Measurements from ENCODE around the gene BCKDHA.

The BCKDHA gene
- long read RNA-seq, donor 1, transcript BCKDHA-201 (9 exons, 2,103 nt), result major isoform, 39 of 52 reads
- long read RNA-seq, donor 1, partial matches to known transcripts, result 13 of 52 reads
- long read RNA-seq, donor 1, other reads (novel, unspliced or antisense), result 0 of 52 reads
- long read RNA-seq, donor 2, transcript BCKDHA-201 (9 exons, 2,103 nt), result major isoform, 16 of 31 reads
- long read RNA-seq, donor 2, partial matches to known transcripts, result 15 of 31 reads
- long read RNA-seq, donor 2, other reads (novel, unspliced or antisense), result 0 of 31 reads
- long read RNA-seq, donor 3, transcript BCKDHA-201 (9 exons, 2,103 nt), result major isoform, 10 of 10 reads
- long read RNA-seq, donor 3, partial matches to known transcripts, result 0 of 10 reads
- long read RNA-seq, donor 3, other reads (novel, unspliced or antisense), result 0 of 10 reads
- long read RNA-seq, donor 4, transcript BCKDHA-201 (9 exons, 2,103 nt), result major isoform, 15 of 23 reads
- long read RNA-seq, donor 4, partial matches to known transcripts, result 8 of 23 reads
- long read RNA-seq, donor 4, other reads (novel, unspliced or antisense), result 0 of 23 reads
- long read RNA-seq, donor 5, transcript BCKDHA-201 (9 exons, 2,103 nt), result major isoform, 26 of 26 reads
- long read RNA-seq, donor 5, partial matches to known transcripts, result 0 of 26 reads
- long read RNA-seq, donor 5, other reads (novel, unspliced or antisense), result 0 of 26 reads
- long read RNA-seq, donor 6, transcript BCKDHA-201 (9 exons, 2,103 nt), result major isoform, 16 of 28 reads
- long read RNA-seq, donor 6, partial matches to known transcripts, result 12 of 28 reads
- long read RNA-seq, donor 6, other reads (novel, unspliced or antisense), result 0 of 28 reads
- long read RNA-seq, donor 7, result 0 reads
- long read RNA-seq, donor 8, transcript BCKDHA-201 (9 exons, 2,103 nt), result major isoform, 24 of 36 reads
- long read RNA-seq, donor 8, partial matches to known transcripts, result 12 of 36 reads
- long read RNA-seq, donor 8, other reads (novel, unspliced or antisense), result 0 of 36 reads

GRCh38 chr19:41397086-41398049 is at the start of gene BCKDHA, which contains the start of gene EXOSC5:
TSS of gene BCKDHA (plus strand) at chr19:41397818. CDS start at chr19:41397828, 10 bp downstream.
TSS of gene EXOSC5 (minus strand) at chr19:41397359. CDS start at chr19:41397328, 31 bp downstream.
- DNase-seq, result peak; percentile 100

- no peak for DNase-seq
Measured at GRCh38 chr19:41350735-41351338, 46.8 kb upstream of the BCKDHA start.

GRCh38 chr19:41351339-41352245 is 46.0 kb upstream of the BCKDHA start:
- DNase-seq, result peak; percentile 62

DNA sequence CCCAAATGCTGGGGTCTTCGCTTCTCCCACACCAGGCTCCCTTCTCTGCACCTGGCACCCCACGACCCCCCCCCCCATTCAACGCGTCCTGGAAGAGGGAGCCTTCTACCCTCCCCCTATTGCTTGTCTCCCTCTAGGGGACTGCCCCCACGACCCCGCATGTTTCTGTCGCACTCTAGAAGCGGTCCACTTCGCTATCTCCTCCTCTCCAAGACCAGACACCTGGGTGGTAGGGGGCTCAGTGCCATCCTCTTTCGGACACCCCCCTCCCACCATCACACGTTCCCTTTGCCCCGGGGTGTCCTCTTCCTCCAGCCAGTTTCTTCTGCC is 45.4 kb upstream of the BCKDHA start:
- DNase-seq, result no peak

- peak; percentile 76 for DNase-seq
Measured at GRCh38 chr19:41352609-41353465, 44.8 kb upstream of the BCKDHA start.

GRCh38 chr19:41353466-41354342 is 43.9 kb upstream of the BCKDHA start, which contains the start of gene TGFB1:
TSS of gene TGFB1 (minus strand) at chr19:41353922. CDS start at chr19:41353044, 878 bp downstream.
- peak; percentile 85 for DNase-seq

DNA sequence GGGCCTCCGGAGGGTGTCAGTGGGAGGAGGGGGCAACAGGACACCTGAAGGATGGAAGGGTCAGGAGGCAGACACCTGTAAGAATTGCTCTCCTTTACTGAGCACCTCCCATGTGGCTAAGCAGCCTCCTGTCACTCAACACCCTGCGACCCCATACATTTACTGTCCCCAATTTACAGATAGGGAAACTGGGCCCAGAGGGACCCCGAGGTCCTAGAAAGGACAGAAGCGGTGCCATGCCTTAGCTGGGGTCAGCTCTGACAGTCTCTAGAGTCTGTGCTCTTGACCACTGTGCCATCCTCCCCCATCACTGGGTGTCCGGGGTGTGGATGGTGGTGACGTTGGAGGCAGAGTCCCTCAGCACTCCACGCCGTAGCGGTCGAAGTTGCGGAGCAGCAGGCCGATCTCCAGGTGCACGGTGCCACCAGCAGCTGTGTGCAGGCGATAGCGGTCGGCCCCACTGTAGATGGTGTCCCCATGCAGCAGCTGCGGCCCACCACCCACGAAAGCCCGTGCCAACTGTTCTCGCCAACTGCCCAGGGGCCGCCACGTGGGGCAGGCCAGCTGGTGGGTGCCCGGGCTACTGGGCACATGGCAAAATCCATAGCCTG is 43.2 kb upstream of the BCKDHA start:
- DNase-seq, result no peak

DNA sequence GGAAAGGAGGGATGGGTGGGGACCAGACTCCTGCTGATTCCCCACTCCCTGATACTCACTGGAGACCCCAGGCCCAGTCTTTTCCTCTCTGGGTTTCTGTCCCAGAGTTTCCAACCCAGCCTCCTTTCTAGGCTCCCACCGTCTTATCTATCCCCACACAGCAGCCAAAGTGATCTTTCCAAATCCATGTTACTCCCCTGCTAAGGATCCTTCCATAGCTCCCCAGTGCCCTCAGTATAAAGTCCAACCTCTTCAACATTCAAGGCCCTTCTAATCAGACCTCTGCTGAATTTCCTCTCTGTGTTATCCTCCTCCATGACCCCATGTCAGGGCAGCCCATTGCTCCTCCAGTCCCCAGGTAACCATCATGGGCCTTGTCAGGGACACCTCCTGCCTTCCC is 42.6 kb upstream of the BCKDHA start:
- no peak for DNase-seq

- no peak for DNase-seq
Measured at GRCh38 chr19:41355802-41356201, 41.8 kb upstream of the BCKDHA start.

DNA sequence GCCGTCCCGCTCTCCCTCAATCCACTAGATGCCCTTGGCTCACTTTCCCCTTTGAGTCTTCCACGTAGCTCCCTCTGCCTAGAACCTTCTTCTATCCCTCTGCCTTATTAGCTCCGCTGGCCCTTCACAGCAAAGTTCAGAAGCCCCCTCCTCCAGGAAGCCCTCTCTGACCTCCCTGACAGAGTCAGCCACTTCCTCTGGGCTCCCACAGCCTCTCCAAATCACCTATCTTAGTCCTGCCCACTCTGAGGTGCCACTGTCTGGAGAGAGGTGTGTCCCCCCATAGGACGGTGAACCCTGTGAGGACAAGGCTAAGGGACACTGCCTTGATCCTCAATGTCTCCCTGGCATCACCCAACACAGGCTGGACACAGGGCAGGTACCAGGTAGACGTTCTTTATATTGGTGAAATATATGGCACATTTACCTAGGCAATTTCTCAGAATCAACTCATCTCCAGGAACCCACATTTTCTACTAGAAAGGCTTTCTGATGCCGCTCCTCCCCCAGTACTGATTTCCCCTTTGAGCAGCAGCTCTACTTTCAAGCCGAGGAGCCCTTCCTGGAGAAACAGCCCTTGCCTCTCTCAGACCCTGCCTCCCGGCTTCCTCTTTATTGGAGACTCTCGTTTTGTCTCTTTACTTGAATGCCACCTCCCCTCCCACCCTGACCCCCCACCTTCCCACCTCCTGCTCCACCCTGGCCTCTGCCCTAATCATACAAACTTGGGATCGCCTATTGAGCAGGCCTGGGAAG is 40.5 kb upstream of the BCKDHA start:
- DNase-seq, result no peak

DNA sequence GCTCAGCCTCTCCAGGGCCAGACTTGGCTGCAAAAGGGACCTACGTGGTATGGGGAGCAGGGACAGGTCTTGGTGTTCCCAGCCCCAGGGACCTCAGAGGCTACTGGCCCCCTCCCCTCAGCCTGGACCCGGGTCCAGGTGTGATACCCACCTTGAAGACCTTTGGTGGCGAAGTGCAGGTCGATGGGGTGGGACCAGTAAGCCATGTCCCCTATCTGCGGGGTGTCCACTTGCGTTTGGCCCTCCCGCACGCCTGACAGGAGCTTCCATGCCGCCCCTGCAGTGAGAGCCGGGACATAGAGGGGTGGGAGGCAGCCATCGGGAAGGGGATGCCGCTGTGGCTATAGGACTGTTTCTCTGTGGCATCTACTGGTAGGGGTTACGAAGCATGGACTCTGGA is 39.9 kb upstream of the BCKDHA start:
- no peak for DNase-seq

DNA sequence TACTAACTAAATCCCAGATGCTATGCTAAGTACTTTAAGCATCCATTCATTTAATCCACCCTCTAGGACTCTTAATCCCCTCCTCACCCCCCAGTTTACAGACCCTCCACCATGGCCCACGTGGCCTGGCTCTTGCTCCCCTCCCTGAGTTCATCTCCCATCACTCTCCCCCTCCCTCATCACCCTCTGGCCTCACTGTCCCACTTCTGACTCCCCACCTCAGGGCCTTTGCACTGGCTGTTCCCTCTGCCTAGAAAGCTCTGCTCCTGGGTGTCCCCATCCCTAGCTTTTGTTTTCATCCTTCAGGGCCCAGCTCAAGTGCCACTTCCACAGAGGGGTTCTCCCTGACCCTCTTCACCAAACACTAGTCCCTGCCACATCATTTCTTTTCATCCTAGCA is 37.9 kb upstream of the BCKDHA start:
- DNase-seq, result no peak

DNA sequence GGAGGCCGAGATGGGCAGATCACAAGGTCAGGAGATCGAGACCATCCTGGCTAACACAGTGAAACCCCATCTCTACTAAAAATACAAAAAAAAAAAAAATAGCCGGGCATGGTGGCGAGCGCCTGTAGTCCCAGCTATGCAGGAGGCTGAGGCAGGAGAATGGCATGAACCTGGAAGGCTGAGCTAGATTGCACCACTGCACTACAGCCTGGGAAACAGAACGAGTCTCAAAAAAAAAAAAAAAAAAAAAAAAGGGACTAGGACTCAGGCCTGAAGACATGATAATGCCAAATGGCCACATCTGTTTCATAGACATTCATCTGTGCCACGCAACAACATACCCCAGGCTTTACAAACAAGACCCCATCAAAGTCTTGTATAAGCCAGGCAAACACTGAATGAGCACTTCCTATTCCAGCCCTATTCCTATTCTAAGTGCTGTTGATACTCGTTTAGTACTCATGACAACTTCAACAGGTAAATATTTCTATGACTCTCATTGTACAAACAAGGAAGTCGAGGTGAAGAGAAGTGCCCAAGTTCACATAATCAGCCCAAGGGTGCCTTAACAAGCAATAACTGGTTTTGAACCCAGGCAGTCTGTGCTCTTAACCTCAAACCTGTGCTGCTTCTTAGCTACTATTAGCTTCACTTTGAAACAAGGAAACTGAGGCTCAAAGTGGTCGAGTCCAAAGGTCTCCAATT is 35.3 kb upstream of the BCKDHA start:
- no peak for DNase-seq

- DNase-seq, result no peak
Measured at GRCh38 chr19:41363371-41363752, 34.3 kb upstream of the BCKDHA start.

DNA sequence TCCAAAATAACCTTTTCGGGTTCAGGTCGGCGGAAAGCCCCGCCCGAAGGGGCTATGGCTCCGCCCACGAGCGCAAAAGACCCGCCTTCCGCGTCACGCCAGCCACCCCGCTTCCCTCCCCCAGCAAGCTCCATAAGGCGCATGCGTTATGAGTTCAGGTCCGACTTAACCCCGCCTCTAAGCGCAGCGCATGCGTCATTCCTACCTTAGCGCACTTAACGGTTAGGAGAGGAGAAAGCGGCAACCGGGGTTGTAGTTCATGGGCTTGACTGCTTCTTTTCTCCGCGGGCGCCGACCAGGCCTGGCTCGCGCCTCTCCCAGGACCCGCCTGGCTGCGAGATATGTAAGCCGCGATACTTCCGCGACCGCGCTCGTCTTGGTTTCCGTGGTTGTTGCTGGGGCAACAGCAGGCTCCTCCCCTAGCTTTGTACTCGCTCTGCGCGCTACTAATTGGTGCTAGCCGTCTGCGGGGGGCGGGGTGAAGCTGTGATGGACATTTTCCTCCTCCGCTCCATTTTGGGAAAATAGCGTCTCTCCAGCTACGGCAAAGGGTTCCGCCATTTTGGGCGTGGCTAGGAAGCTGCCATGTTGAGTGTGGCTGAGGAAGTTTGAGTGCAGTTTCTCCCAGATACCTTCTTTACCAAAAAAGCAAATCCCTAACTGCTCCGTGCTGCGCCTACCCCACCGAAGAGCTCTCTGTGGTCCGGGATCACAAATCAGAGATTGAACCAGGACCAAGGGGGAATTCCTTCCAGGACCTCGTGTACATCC is 33.7 kb upstream of the BCKDHA start, which contains the start of gene B9D2:
B9D2 (minus strand) TSS at position 397 of the 771 bp plus-strand sequence. CDS start 630 bp downstream, outside the sequence.
- peak; percentile 100 for DNase-seq
